ENCODE measurements around the gene ACP2.

DNA sequence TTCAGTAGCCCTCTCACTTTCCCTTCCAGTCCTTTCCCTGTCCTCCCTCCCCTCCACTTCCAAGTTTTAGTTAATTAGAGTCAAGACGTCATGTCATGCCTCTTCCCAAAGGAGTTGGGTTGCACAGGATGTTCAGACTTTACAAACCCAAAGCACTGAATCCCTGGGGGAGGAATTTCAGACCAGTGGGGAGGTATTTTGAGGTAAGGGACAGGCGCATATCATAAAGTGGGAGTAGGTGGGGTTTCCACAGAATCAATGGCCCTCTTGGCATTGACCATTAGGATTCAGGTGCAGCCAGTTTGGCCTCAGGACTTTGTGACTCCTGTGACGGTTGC, 733 bp upstream of the ACP2 start:
- TF ChIP-seq, protein P1, sequence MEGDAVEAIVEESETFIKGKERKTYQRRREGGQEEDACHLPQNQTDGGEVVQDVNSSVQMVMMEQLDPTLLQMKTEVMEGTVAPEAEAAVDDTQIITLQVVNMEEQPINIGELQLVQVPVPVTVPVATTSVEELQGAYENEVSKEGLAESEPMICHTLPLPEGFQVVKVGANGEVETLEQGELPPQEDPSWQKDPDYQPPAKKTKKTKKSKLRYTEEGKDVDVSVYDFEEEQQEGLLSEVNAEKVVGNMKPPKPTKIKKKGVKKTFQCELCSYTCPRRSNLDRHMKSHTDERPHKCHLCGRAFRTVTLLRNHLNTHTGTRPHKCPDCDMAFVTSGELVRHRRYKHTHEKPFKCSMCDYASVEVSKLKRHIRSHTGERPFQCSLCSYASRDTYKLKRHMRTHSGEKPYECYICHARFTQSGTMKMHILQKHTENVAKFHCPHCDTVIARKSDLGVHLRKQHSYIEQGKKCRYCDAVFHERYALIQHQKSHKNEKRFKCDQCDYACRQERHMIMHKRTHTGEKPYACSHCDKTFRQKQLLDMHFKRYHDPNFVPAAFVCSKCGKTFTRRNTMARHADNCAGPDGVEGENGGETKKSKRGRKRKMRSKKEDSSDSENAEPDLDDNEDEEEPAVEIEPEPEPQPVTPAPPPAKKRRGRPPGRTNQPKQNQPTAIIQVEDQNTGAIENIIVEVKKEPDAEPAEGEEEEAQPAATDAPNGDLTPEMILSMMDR (IDR thresholded peaks at IDR 0.05; ENCODE audit: low read depth, low read length) = no peak
- TF ChIP-seq EZH2phosphoT487 (IDR thresholded peaks at IDR 0.05; ENCODE audit: low read depth) = no peak

Measured in OCI-LY3 (cell line).